Lung (tissue), 12 donors: ENCODE measurements around the gene RALY. TPM values are rescaled to one million over a fixed set of nuclear protein-coding genes. Genes with fewer than 3 reads are reported as not detected.
"Not testable (repeated sequence)": the region's sequence is repeated elsewhere in the genome, so short reads cannot be mapped to it uniquely, and the experiment has no call there.

Experiments
- ATAC-seq: fragments of 200-7000 bp; cut with Tn5 transposase; one replicate; pipeline ENCODE4 v1.9.1; 2020; ENCODE audit warnings: moderate number of reproducible peaks; ENCODE audit not compliant: insufficient read depth, low FRiP score
- DNase-seq, 3 donors: peaks; one replicate each; pipeline ENCODE4 v3.0.0-alpha.2; 2013 to 2017
- H3K27ac ChIP-seq, 2 donors: one replicate each; pipeline ENCODE4 v1.5.1; 2013; ENCODE audit warnings: mild to moderate bottlenecking in 2 of 2, moderate library complexity in 2 of 2, control low read depth in 1 of 2, inconsistent platforms in 1 of 2, low read depth in 1 of 2, low read length in 1 of 2
- H3K27me3 ChIP-seq, 3 donors: one replicate each; pipeline ENCODE4 v1.5.1; 2013; ENCODE audit warnings: low read length in 2 of 3; ENCODE audit not compliant: control insufficient read depth in 3 of 3, insufficient read depth in 3 of 3
- H3K36me3 ChIP-seq, 4 donors: one replicate each; pipeline ENCODE4 v1.5.1; 2013; ENCODE audit warnings: low read length in 4 of 4, mild to moderate bottlenecking in 1 of 4, moderate library complexity in 1 of 4; ENCODE audit not compliant: control insufficient read depth in 4 of 4, insufficient read depth in 4 of 4
- H3K4me1 ChIP-seq, 5 donors: one replicate each; pipeline ENCODE4 v1.5.1; 2013; ENCODE audit warnings: low read length in 5 of 5, mild to moderate bottlenecking in 2 of 5, moderate library complexity in 1 of 5; ENCODE audit not compliant: control insufficient read depth in 5 of 5, insufficient read depth in 5 of 5
- H3K4me3 ChIP-seq: one replicate; pipeline ENCODE4 v1.5.1; 2013; ENCODE audit warnings: mild to moderate bottlenecking, control low read depth, moderate library complexity
- H3K9ac ChIP-seq, 2 donors: one replicate each; pipeline ENCODE4 v1.5.1; 2013; ENCODE audit warnings: low read length in 2 of 2, control low read depth in 1 of 2; ENCODE audit not compliant: insufficient read depth in 1 of 2
- H3K9me3 ChIP-seq, 4 donors: one replicate each; pipeline ENCODE4 v1.5.1; 2013; ENCODE audit warnings: low read length in 3 of 4, mild to moderate bottlenecking in 1 of 4, moderate library complexity in 1 of 4; ENCODE audit not compliant: control insufficient read depth in 4 of 4, insufficient read depth in 3 of 4
- CTCF ChIP-seq: IDR thresholded peaks from 2 replicates; pipeline ENCODE4 v1.5.1; 2012; ENCODE audit warnings: mild to moderate bottlenecking; ENCODE audit errors: control extremely low read depth, extremely low read depth
- WGBS, 2 donors: extraction: QIAGEN DNeasy Blood & Tissue Kit; methylation state at CpG; one replicate each; pipeline ENCODE4 v1.1.7; 2013; 5-methylcytosine and 5-hydroxymethylcytosine counted together
- polyA plus RNA-seq, 2 donors: library from polyadenylated mRNA; stranded (reverse); fragments of 200-250 nt; gene quantifications; one replicate each; pipeline ENCODE4 v1.2.1, GENCODE V29; 2013
- total RNA-seq, 2 donors: library from RNA; depleted of rRNA in 1 of 2; stranded (reverse); fragments of >200 nt in 1 of 2; gene quantifications; one replicate each; pipeline ENCODE4 v1.2.1, GENCODE V29; 2014 to 2021
- donor health status: control.
- donor health status: control.
- donor health status: Bipolar disorder and iron deficiency.
- donor health status: healthy.
- donor health status: DM: yes; HTN: yes; CAD: no.

Gene RALY
- total and polyA plus RNA-seq, 4 donors = 135 to 157 (median 145) TPM

GRCh38 chr20:34129518-34130162 is 135.9 kb downstream of the RALY start:
- TF ChIP-seq CTCF = peak; percentile 95
- Histone ChIP-seq H3K9ac (no peak overlapping the region), H3K4me3 (no peak overlapping the region)

GRCh38 chr20:34131491-34131890 is 137.8 kb downstream of the RALY start:
- Histone ChIP-seq H3K27me3 (no peaks in the 10 kb centered on the region), H3K9me3 (no peaks in the 10 kb centered on the region), H3K27ac (no peak overlapping the region), H3K4me3 (no peak overlapping the region), H3K36me3 (no peaks in the 10 kb centered on the region), H3K9ac (no peak overlapping the region), H3K4me1 (peaks cover 0 to 3% (median 0%) of the 10 kb centered on the region in 5 donors)
- ATAC-seq (no peak), DNase-seq (no peak)
- no peak for TF ChIP-seq CTCF
- WGBS, 2 donors = 87 to 89% methylated on average over 4 of the region's 4 CpGs

More at GRCh38 chr20:34129518-34130162, 135.9 kb downstream of the RALY start:
- no peak overlapping the region for H3K27ac ChIP-seq
- peaks cover 0 to 3% (median 0%) of the 10 kb centered on the region in 5 donors for H3K4me1 ChIP-seq
- no peaks in the 10 kb centered on the region for H3K9me3 ChIP-seq
- peak; percentile 86 for ATAC-seq
- H3K36me3 ChIP-seq = no peaks in the 10 kb centered on the region
- DNase-seq = peak; percentile 67 to 86 (median 82)
- no peaks in the 10 kb centered on the region for H3K27me3 ChIP-seq
- WGBS, 2 donors = 4% methylated on average over 10 of the region's 10 CpGs

GRCh38 chr20:34132491-34132890 is 138.8 kb downstream of the RALY start:
- not testable (repeated sequence) for H3K4me1 ChIP-seq, H3K9ac ChIP-seq, ATAC-seq, H3K27me3 ChIP-seq, H3K36me3 ChIP-seq, H3K9me3 ChIP-seq, DNase-seq, H3K4me3 ChIP-seq, H3K27ac ChIP-seq
- 83 to 96% methylated on average over 13 to 24 of the region's 26 CpGs for WGBS, 2 donors

- H3K9ac ChIP-seq, H3K27me3 ChIP-seq, DNase-seq, H3K36me3 ChIP-seq, H3K4me1 ChIP-seq, H3K4me3 ChIP-seq, ATAC-seq, H3K9me3 ChIP-seq, H3K27ac ChIP-seq: not testable (repeated sequence)
- 25 to 86% methylated on average over 9 to 21 of the region's 21 CpGs for WGBS, 2 donors
Measured at GRCh38 chr20:34132943-34133342, 139.2 kb downstream of the RALY start.

- H3K27me3 ChIP-seq, H3K36me3 ChIP-seq, DNase-seq, H3K9me3 ChIP-seq, H3K4me1 ChIP-seq, H3K4me3 ChIP-seq, H3K9ac ChIP-seq, ATAC-seq, H3K27ac ChIP-seq: not testable (repeated sequence)
- WGBS, 2 donors = 52 to 61% methylated on average over 4 of the region's 4 CpGs
Measured at GRCh38 chr20:34133365-34133860, 139.7 kb downstream of the RALY start.
